ENCODE data around the gene TEX9.
A peak's percentile ranks its signal among the peaks of the same experiment; 100 is the strongest.
"Not testable (repeated sequence)": the region's sequence is repeated elsewhere in the genome, so short reads cannot be mapped to it uniquely, and the experiment has no call there.

Gene TEX9

GRCh38 chr15:56367156-56367555 is 1.9 kb downstream of the TEX9 start:
- no peak for DNase-seq

GRCh38 chr15:56369234-56369633 is 4.0 kb downstream of the TEX9 start:
- peak; percentile 28 to 69 for DNase-seq

GRCh38 chr15:56371495-56372147 is 6.4 kb downstream of the TEX9 start:
- no peak for DNase-seq

- DNase-seq, result not testable (repeated sequence)
Observed at GRCh38 chr15:56374693-56375092, 9.5 kb downstream of the TEX9 start.

GRCh38 chr15:56377822-56378221 is 12.6 kb downstream of the TEX9 start:
- DNase-seq, result not testable (repeated sequence)

GRCh38 chr15:56383010-56383409 is 17.8 kb downstream of the TEX9 start:
- no peak for DNase-seq

GRCh38 chr15:56385908-56386307 is 20.7 kb downstream of the TEX9 start:
- DNase-seq, result no peak

GRCh38 chr15:56390739-56391267 is 25.6 kb downstream of the TEX9 start:
- no peak for DNase-seq

- no peak for DNase-seq
Observed at GRCh38 chr15:56393277-56393676, 28.1 kb downstream of the TEX9 start.

GRCh38 chr15:56394909-56395308 is 29.7 kb downstream of the TEX9 start:
- no peak for DNase-seq

GRCh38 chr15:56397325-56397724 is 32.1 kb downstream of the TEX9 start:
- DNase-seq, result not testable (repeated sequence)

- not testable (repeated sequence) for DNase-seq
Observed at GRCh38 chr15:56399209-56399608, 34.0 kb downstream of the TEX9 start.

GRCh38 chr15:56410721-56411120 is 45.5 kb downstream of the TEX9 start:
- DNase-seq, result no peak

- DNase-seq, result no peak
Observed at GRCh38 chr15:56411122-56411749, 46.0 kb downstream of the TEX9 start.

GRCh38 chr15:56413114-56413733 is 48.0 kb downstream of the TEX9 start:
- not testable (repeated sequence) for DNase-seq

- no peak for DNase-seq
Observed at GRCh38 chr15:56425276-56425675, 60.0 kb downstream of the TEX9 start.

GRCh38 chr15:56425976-56426375 is 60.8 kb downstream of the TEX9 start:
- no peak for DNase-seq

GRCh38 chr15:56428821-56429458 is 63.7 kb downstream of the TEX9 start:
- peak; percentile 3 to 16 for DNase-seq

GRCh38 chr15:56432304-56432703 is 67.1 kb downstream of the TEX9 start:
- no peak for DNase-seq

GRCh38 chr15:56440214-56440770 is 75.1 kb downstream of the TEX9 start:
- DNase-seq, result no peak

- DNase-seq, result no peak
Observed at GRCh38 chr15:56442354-56442753, 77.1 kb downstream of the TEX9 start.

GRCh38 chr15:56445746-56446145 is 80.5 kb downstream of the TEX9 start:
- DNase-seq, result no peak

- DNase-seq, result no peak
Observed at GRCh38 chr15:56454836-56455235, 89.6 kb downstream of the TEX9 start.

Measured in NCI-H446 (cell line).